ENCODE measurements around the gene STRBP. TPM values are rescaled to one million over a fixed set of nuclear protein-coding genes. Genes with fewer than 3 reads are reported as not detected.

STRBP gene
- total and polyA plus RNA-seq, 9 of the 15 experiments (the other 6 are each of a cell fraction or from before 2014, with no cell fraction given) = 27.7 to 84.0 (median 70.2) TPM

DNA sequence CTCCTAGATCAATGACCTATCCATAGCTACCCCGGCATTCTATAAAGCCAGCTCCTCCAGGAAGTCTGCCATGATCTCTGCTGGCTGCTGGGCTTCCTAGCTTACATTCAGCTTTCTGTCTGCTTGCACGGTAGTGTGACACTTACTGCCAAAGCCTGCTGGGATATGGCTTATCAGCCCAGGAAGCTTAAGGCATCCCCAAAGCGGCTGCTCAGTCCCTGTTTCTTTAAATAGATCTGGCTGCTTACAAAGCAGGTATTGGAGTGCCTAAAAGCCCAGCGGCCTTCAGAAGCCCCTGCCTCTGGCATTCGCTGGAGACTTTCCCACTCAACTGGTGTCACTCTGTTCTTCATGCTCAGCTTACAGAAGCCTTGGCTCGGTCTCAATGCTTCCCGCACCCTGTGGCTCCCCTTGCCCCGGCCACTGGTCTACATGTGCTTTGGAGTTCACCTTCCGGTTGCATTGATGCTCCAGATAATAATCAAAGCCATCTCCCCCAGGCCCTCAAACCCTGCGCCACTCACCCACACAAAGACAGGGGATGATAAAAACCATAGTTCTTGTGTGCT is 31.3 kb upstream of the STRBP start (continued):
- TF ChIP-seq, protein P1, sequence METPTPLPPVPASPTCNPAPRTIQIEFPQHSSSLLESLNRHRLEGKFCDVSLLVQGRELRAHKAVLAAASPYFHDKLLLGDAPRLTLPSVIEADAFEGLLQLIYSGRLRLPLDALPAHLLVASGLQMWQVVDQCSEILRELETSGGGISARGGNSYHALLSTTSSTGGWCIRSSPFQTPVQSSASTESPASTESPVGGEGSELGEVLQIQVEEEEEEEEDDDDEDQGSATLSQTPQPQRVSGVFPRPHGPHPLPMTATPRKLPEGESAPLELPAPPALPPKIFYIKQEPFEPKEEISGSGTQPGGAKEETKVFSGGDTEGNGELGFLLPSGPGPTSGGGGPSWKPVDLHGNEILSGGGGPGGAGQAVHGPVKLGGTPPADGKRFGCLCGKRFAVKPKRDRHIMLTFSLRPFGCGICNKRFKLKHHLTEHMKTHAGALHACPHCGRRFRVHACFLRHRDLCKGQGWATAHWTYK (CRISPR knock-in tag; IDR thresholded peaks at IDR 0.05) = no peak
- TF ChIP-seq TAF1 (IDR thresholded peaks at IDR 0.05; ENCODE audit: control insufficient read depth, extremely low read depth, insufficient read depth, low read length, severe bottlenecking) (no peak), BRF1 (IDR thresholded peaks at IDR 0.05; ENCODE audit: borderline replicate concordance, extremely low read depth, insufficient read length) (no peak), SMAD4 (CRISPR knock-in tag; conservative IDR thresholded peaks at IDR 0.05) (peak; percentile 67; the same call in 1 of the 2 replicates), MTA3 (IDR thresholded peaks at IDR 0.05; ENCODE audit: borderline replicate concordance) (peak; percentile 64; the same call in 1 of the 2 replicates), ZNF408 (CRISPR knock-in tag; IDR thresholded peaks at IDR 0.05; ENCODE audit: low read depth) (no peak), ZKSCAN3 (CRISPR knock-in tag; IDR thresholded peaks at IDR 0.05) (no peak), FOXJ2 (tag; IDR thresholded peaks at IDR 0.05) (no peak), FOS (IDR thresholded peaks at IDR 0.05; ENCODE audit: extremely low read depth, insufficient read length) (no peak), ZKSCAN1 (IDR thresholded peaks at IDR 0.05; ENCODE audit: low read depth, low read length) (no peak)
- TF ChIP-seq, protein P2, sequence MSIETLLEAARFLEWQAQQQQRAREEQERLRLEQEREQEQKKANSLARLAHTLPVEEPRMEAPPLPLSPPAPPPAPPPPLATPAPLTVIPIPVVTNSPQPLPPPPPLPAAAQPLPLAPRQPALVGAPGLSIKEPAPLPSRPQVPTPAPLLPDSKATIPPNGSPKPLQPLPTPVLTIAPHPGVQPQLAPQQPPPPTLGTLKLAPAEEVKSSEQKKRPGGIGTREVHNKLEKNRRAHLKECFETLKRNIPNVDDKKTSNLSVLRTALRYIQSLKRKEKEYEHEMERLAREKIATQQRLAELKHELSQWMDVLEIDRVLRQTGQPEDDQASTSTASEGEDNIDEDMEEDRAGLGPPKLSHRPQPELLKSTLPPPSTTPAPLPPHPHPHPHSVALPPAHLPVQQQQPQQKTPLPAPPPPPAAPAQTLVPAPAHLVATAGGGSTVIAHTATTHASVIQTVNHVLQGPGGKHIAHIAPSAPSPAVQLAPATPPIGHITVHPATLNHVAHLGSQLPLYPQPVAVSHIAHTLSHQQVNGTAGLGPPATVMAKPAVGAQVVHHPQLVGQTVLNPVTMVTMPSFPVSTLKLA (conservative IDR thresholded peaks at IDR 0.05) = no peak
- TF ChIP-seq, protein P3, sequence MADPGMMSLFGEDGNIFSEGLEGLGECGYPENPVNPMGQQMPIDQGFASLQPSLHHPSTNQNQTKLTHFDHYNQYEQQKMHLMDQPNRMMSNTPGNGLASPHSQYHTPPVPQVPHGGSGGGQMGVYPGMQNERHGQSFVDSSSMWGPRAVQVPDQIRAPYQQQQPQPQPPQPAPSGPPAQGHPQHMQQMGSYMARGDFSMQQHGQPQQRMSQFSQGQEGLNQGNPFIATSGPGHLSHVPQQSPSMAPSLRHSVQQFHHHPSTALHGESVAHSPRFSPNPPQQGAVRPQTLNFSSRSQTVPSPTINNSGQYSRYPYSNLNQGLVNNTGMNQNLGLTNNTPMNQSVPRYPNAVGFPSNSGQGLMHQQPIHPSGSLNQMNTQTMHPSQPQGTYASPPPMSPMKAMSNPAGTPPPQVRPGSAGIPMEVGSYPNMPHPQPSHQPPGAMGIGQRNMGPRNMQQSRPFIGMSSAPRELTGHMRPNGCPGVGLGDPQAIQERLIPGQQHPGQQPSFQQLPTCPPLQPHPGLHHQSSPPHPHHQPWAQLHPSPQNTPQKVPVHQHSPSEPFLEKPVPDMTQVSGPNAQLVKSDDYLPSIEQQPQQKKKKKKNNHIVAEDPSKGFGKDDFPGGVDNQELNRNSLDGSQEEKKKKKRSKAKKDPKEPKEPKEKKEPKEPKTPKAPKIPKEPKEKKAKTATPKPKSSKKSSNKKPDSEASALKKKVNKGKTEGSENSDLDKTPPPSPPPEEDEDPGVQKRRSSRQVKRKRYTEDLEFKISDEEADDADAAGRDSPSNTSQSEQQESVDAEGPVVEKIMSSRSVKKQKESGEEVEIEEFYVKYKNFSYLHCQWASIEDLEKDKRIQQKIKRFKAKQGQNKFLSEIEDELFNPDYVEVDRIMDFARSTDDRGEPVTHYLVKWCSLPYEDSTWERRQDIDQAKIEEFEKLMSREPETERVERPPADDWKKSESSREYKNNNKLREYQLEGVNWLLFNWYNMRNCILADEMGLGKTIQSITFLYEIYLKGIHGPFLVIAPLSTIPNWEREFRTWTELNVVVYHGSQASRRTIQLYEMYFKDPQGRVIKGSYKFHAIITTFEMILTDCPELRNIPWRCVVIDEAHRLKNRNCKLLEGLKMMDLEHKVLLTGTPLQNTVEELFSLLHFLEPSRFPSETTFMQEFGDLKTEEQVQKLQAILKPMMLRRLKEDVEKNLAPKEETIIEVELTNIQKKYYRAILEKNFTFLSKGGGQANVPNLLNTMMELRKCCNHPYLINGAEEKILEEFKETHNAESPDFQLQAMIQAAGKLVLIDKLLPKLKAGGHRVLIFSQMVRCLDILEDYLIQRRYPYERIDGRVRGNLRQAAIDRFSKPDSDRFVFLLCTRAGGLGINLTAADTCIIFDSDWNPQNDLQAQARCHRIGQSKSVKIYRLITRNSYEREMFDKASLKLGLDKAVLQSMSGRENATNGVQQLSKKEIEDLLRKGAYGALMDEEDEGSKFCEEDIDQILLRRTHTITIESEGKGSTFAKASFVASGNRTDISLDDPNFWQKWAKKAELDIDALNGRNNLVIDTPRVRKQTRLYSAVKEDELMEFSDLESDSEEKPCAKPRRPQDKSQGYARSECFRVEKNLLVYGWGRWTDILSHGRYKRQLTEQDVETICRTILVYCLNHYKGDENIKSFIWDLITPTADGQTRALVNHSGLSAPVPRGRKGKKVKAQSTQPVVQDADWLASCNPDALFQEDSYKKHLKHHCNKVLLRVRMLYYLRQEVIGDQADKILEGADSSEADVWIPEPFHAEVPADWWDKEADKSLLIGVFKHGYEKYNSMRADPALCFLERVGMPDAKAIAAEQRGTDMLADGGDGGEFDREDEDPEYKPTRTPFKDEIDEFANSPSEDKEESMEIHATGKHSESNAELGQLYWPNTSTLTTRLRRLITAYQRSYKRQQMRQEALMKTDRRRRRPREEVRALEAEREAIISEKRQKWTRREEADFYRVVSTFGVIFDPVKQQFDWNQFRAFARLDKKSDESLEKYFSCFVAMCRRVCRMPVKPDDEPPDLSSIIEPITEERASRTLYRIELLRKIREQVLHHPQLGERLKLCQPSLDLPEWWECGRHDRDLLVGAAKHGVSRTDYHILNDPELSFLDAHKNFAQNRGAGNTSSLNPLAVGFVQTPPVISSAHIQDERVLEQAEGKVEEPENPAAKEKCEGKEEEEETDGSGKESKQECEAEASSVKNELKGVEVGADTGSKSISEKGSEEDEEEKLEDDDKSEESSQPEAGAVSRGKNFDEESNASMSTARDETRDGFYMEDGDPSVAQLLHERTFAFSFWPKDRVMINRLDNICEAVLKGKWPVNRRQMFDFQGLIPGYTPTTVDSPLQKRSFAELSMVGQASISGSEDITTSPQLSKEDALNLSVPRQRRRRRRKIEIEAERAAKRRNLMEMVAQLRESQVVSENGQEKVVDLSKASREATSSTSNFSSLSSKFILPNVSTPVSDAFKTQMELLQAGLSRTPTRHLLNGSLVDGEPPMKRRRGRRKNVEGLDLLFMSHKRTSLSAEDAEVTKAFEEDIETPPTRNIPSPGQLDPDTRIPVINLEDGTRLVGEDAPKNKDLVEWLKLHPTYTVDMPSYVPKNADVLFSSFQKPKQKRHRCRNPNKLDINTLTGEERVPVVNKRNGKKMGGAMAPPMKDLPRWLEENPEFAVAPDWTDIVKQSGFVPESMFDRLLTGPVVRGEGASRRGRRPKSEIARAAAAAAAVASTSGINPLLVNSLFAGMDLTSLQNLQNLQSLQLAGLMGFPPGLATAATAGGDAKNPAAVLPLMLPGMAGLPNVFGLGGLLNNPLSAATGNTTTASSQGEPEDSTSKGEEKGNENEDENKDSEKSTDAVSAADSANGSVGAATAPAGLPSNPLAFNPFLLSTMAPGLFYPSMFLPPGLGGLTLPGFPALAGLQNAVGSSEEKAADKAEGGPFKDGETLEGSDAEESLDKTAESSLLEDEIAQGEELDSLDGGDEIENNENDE (IDR thresholded peaks at IDR 0.05; ENCODE audit: low read depth, low read length) = no peak

Data from K562 (cell line).